Lung (tissue), 12 donors: Measurements from ENCODE around the gene ERCC6L2. TPM values are rescaled to one million over a fixed set of nuclear protein-coding genes. Genes with fewer than 3 reads are reported as not detected.

Source experiments
- ATAC-seq: fragments of 200-7000 bp; cut with Tn5 transposase; one replicate; pipeline ENCODE4 v1.9.1; 2020; ENCODE audit warnings: moderate number of reproducible peaks; ENCODE audit not compliant: insufficient read depth, low FRiP score
- DNase-seq, 3 donors: peaks; one replicate each; pipeline ENCODE4 v3.0.0-alpha.2; 2013 to 2017
- H3K27ac ChIP-seq, 2 donors: one replicate each; pipeline ENCODE4 v1.5.1; 2013; ENCODE audit warnings: mild to moderate bottlenecking in 2 of 2, moderate library complexity in 2 of 2, control low read depth in 1 of 2, inconsistent platforms in 1 of 2, low read depth in 1 of 2, low read length in 1 of 2
- H3K27me3 ChIP-seq, 3 donors: one replicate each; pipeline ENCODE4 v1.5.1; 2013; ENCODE audit warnings: low read length in 2 of 3; ENCODE audit not compliant: control insufficient read depth in 3 of 3, insufficient read depth in 3 of 3
- H3K36me3 ChIP-seq, 4 donors: one replicate each; pipeline ENCODE4 v1.5.1; 2013; ENCODE audit warnings: low read length in 4 of 4, mild to moderate bottlenecking in 1 of 4, moderate library complexity in 1 of 4; ENCODE audit not compliant: control insufficient read depth in 4 of 4, insufficient read depth in 4 of 4
- H3K4me1 ChIP-seq, 5 donors: one replicate each; pipeline ENCODE4 v1.5.1; 2013; ENCODE audit warnings: low read length in 5 of 5, mild to moderate bottlenecking in 2 of 5, moderate library complexity in 1 of 5; ENCODE audit not compliant: control insufficient read depth in 5 of 5, insufficient read depth in 5 of 5
- H3K4me3 ChIP-seq: one replicate; pipeline ENCODE4 v1.5.1; 2013; ENCODE audit warnings: mild to moderate bottlenecking, control low read depth, moderate library complexity
- H3K9ac ChIP-seq, 2 donors: one replicate each; pipeline ENCODE4 v1.5.1; 2013; ENCODE audit warnings: low read length in 2 of 2, control low read depth in 1 of 2; ENCODE audit not compliant: insufficient read depth in 1 of 2
- H3K9me3 ChIP-seq, 4 donors: one replicate each; pipeline ENCODE4 v1.5.1; 2013; ENCODE audit warnings: low read length in 3 of 4, mild to moderate bottlenecking in 1 of 4, moderate library complexity in 1 of 4; ENCODE audit not compliant: control insufficient read depth in 4 of 4, insufficient read depth in 3 of 4
- CTCF ChIP-seq: IDR thresholded peaks from 2 replicates; pipeline ENCODE4 v1.5.1; 2012; ENCODE audit warnings: mild to moderate bottlenecking; ENCODE audit errors: control extremely low read depth, extremely low read depth
- WGBS, 2 donors: extraction: QIAGEN DNeasy Blood & Tissue Kit; methylation state at CpG; one replicate each; pipeline ENCODE4 v1.1.7; 2013; 5-methylcytosine and 5-hydroxymethylcytosine counted together
- polyA plus RNA-seq, 2 donors: library from polyadenylated mRNA; stranded (reverse); fragments of 200-250 nt; gene quantifications; one replicate each; pipeline ENCODE4 v1.2.1, GENCODE V29; 2013
- total RNA-seq, 2 donors: library from RNA; depleted of rRNA in 1 of 2; stranded (reverse); fragments of >200 nt in 1 of 2; gene quantifications; one replicate each; pipeline ENCODE4 v1.2.1, GENCODE V29; 2014 to 2021
- donor health status: control.
- donor health status: control.
- donor health status: Bipolar disorder and iron deficiency.
- donor health status: healthy.
- donor health status: DM: yes; HTN: yes; CAD: no.

The ERCC6L2 gene
- total and polyA plus RNA-seq, 4 donors: 4.3 to 125 (median 24.5) TPM

- no peak for DNase-seq
These were observed 130.9 kb downstream of the ERCC6L2 start for GRCh38 chr9:96006296-96006879.

GRCh38 chr9:96006961-96007360 lies 131.5 kb downstream of the ERCC6L2 start:
- Histone ChIP-seq H3K27me3 (no peaks in the 10 kb centered on the region), H3K27ac (no peak overlapping the region), H3K9ac (no peak overlapping the region), H3K36me3 (peaks cover 7 to 36% (median 25%) of the 10 kb centered on the region in 4 donors), H3K9me3 (peaks cover 0 to 4% (median 0%) of the 10 kb centered on the region in 4 donors), H3K4me3 (no peak overlapping the region), H3K4me1 (peaks cover 0 to 7% (median 1%) of the 10 kb centered on the region in 5 donors)
- no peak for TF ChIP-seq CTCF
- no peak for DNase-seq
- no peak for ATAC-seq

More at GRCh38 chr9:96006296-96006879, 130.9 kb downstream of the ERCC6L2 start:
- Histone ChIP-seq H3K9me3 (peaks cover 0 to 6% (median 0%) of the 10 kb centered on the region in 4 donors), H3K9ac (no peak overlapping the region), H3K4me3 (no peak overlapping the region), H3K4me1 (peaks cover 0 to 7% (median 1%) of the 10 kb centered on the region in 5 donors), H3K27ac (no peak overlapping the region), H3K27me3 (no peaks in the 10 kb centered on the region), H3K36me3 (peaks cover 6 to 36% (median 24%) of the 10 kb centered on the region in 4 donors)
- no peak for ATAC-seq
- WGBS, 2 donors: 97 to 99% methylated on average over 9 of the region's 9 CpGs
- TF ChIP-seq CTCF: no peak

- no peak for DNase-seq
- peaks cover 0 to 2% (median 0%) of the 10 kb centered on the region in 4 donors for H3K9me3 ChIP-seq
- H3K9ac ChIP-seq: no peak overlapping the region
- peaks cover 0 to 7% (median 1%) of the 10 kb centered on the region in 5 donors for H3K4me1 ChIP-seq
- 63 to 73% methylated on average over 12 of the region's 12 CpGs for WGBS, 2 donors
- no peak for ATAC-seq
- no peak overlapping the region for H3K4me3 ChIP-seq
- no peaks in the 10 kb centered on the region for H3K27me3 ChIP-seq
- peaks cover 7 to 35% (median 26%) of the 10 kb centered on the region in 4 donors for H3K36me3 ChIP-seq
- TF ChIP-seq CTCF: no peak
- no peak overlapping the region for H3K27ac ChIP-seq
These were observed 133.2 kb downstream of the ERCC6L2 start for GRCh38 chr9:96008502-96009222.
